GM18502 (cell line): ENCODE measurements around the gene IARS1.

Experiments used
- ATAC-seq: cut with Tn5 transposase; IDR thresholded peaks from one replicate; pipeline ENCODE4 v1.9.1; 2021; ENCODE audit warnings: mild to moderate bottlenecking; ENCODE audit not compliant: unreplicated experiment, poor library complexity

The IARS1 gene

GRCh38 chr9:92247981-92248380 is 45.5 kb downstream of the IARS1 start:
- no peak for ATAC-seq

GRCh38 chr9:92247296-92247695 is 46.2 kb downstream of the IARS1 start:
- no peak for ATAC-seq

- no peak for ATAC-seq
These were observed 48.3 kb downstream of the IARS1 start for GRCh38 chr9:92245005-92245797.
